Measurements from ENCODE around the gene SMIM24. TPM values are rescaled to one million over a fixed set of nuclear protein-coding genes. Genes with fewer than 3 reads are reported as not detected.
"Not testable (repeated sequence)": the region's sequence is repeated elsewhere in the genome, so short reads cannot be mapped to it uniquely, and the experiment has no call there.

Gene SMIM24
- polyA plus RNA-seq, 2 donors = 0.02 to 0.29 TPM

- Histone ChIP-seq H3K36me3 (ENCODE audit: control insufficient read depth in 2 of 2, insufficient read depth in 2 of 2, low read length in 1 of 2) (peaks cover 4 to 11% of the 10 kb centered on the region in 2 donors), H3K4me1 (ENCODE audit: control insufficient read depth in 2 of 2, insufficient read depth in 2 of 2, low read length in 1 of 2) (peaks cover 7 to 19% of the 10 kb centered on the region in 2 donors)
- WGBS, 2 donors = 89 to 93% methylated on average over 18 of the region's 18 CpGs
- H3K27ac ChIP-seq (ENCODE audit: low read depth in 2 of 2, low read length in 1 of 2); H3K9me3 ChIP-seq (ENCODE audit: control insufficient read depth in 2 of 2, insufficient read depth in 1 of 2, low read depth in 1 of 2, low read length in 1 of 2); H3K27me3 ChIP-seq (ENCODE audit: control insufficient read depth in 1 of 2, insufficient read depth in 2 of 2, low read length in 2 of 2); H3K4me3 ChIP-seq (ENCODE audit: low read depth in 1 of 2, low read length in 2 of 2): not testable (repeated sequence)
Observed at GRCh38 chr19:3508121-3508661, 27.9 kb upstream of the SMIM24 start.

DNA sequence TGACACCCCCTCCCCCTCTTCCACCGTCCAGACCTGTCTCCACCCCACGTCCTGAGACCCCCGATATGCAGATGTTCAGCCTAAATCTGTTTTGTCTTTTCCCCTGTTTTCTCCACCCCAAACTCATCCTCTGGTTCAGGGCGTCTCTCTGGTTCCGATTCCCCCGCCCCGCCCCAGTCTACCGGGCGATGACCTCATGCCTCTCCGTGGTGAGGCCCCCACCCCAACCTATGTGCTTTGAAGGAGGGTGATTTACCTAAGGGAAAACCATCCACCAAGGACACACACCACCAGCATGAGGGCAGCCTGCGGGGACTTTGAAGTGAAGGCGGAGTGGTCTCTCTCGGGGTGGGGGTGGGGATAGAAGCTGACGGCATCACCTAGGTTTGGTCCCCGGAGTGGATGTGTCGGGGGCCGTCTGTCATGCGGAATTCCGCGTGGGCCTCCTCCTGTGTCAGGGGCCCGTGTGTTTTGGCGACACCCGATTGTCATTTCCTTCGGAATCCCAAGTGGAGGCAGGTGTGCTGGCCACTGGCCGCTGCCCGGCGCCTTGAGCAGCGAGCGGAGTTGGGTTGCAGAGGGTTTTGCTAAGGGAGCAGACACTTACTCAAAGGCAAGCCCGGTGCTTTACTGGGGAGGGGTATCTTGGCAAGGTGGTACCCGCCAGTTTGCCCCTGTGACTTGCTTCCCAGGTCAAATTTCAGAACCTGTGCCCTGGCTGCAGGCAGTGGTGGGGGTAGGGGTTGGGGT lies 27.2 kb upstream of the SMIM24 start:
- Histone ChIP-seq H3K27me3 (ENCODE audit: control insufficient read depth in 1 of 2, insufficient read depth in 2 of 2, low read length in 2 of 2) (no peaks in the 10 kb centered on the region), H3K4me3 (ENCODE audit: low read depth in 1 of 2, low read length in 2 of 2) (peak overlapping the region; percentile 86 to 98), H3K36me3 (ENCODE audit: control insufficient read depth in 2 of 2, insufficient read depth in 2 of 2, low read length in 1 of 2) (peaks cover 4 to 11% of the 10 kb centered on the region in 2 donors), H3K27ac (ENCODE audit: low read depth in 2 of 2, low read length in 1 of 2) (peak overlapping the region; percentile 86 to 99), H3K9me3 (ENCODE audit: control insufficient read depth in 2 of 2, insufficient read depth in 1 of 2, low read depth in 1 of 2, low read length in 1 of 2) (peaks cover 0 to 2% of the 10 kb centered on the region in 2 donors), H3K4me1 (ENCODE audit: control insufficient read depth in 2 of 2, insufficient read depth in 2 of 2, low read length in 1 of 2) (peaks cover 7 to 17% of the 10 kb centered on the region in 2 donors)
- WGBS, 2 donors = 26 to 27% methylated on average over 31 of the region's 31 CpGs

- Histone ChIP-seq H3K9me3 (ENCODE audit: control insufficient read depth in 2 of 2, insufficient read depth in 1 of 2, low read depth in 1 of 2, low read length in 1 of 2) (peaks cover 0 to 2% of the 10 kb centered on the region in 2 donors), H3K4me3 (ENCODE audit: low read depth in 1 of 2, low read length in 2 of 2) (peak overlapping the region; percentile 86 to 98), H3K27me3 (ENCODE audit: control insufficient read depth in 1 of 2, insufficient read depth in 2 of 2, low read length in 2 of 2) (no peaks in the 10 kb centered on the region), H3K4me1 (ENCODE audit: control insufficient read depth in 2 of 2, insufficient read depth in 2 of 2, low read length in 1 of 2) (peaks cover 7 to 17% of the 10 kb centered on the region in 2 donors), H3K27ac (ENCODE audit: low read depth in 2 of 2, low read length in 1 of 2) (peak overlapping the region; percentile 86 to 99), H3K36me3 (ENCODE audit: control insufficient read depth in 2 of 2, insufficient read depth in 2 of 2, low read length in 1 of 2) (peaks cover 4 to 11% of the 10 kb centered on the region in 2 donors)
- WGBS, 2 donors = 0 to 1% methylated on average over 42 to 69 of the region's 69 CpGs
Observed at GRCh38 chr19:3506384-3507340, 26.3 kb upstream of the SMIM24 start.

DNA sequence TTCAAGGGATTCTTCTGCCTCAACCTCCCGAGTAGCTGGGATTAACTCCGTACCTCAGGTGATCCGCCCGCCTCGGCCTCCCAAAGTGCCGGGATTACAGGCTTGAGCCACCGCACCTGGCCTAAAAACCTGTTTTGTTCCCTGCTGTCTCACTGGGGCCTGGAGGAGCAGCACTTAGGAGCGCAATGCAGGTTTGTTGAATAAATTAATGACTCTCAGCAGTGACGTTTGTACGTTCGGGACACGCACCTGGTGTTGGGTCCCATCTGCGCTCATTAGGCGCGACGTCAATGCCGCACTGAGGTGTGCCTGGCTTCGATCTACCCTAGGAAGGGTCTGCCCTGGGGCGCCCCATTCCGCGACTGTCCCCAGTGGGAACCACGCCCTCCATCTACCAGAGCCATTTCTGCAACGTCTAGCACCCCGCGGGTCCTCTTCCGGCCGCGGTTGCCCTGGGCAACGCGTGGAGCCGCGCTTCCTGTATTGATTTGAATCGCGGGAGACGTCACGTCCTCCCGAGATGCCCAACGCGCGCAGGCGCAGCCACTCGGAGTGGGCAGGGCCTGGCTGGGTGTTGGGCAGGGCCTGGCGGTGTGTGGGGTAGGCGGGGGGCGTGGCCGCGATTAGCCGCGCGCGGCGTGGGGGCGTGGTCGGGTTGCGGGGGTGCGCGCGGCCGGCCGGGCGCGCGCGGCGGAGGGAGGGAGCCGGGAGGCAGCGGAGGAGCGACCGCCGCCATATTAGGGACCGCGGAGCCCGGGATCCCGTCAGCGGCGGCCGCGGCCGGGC lies 25.5 kb upstream of the SMIM24 start, which contains the start of gene FZR1:
Gene FZR1 (plus strand): TSS at position 714 of the 786 bp plus-strand sequence. CDS start 16,679 bp downstream, outside the sequence.
- Histone ChIP-seq H3K4me3 (ENCODE audit: low read depth in 1 of 2, low read length in 2 of 2) (peak within 1 kb of the TSS; percentile 86 to 98), H3K27ac (ENCODE audit: low read depth in 2 of 2, low read length in 1 of 2) (peak within 1 kb of the TSS; percentile 97 to 99), H3K27me3 (ENCODE audit: control insufficient read depth in 1 of 2, insufficient read depth in 2 of 2, low read length in 2 of 2) (no peaks in the 10 kb centered on the region), H3K4me1 (ENCODE audit: control insufficient read depth in 2 of 2, insufficient read depth in 2 of 2, low read length in 1 of 2) (peaks cover 7 to 17% of the 10 kb centered on the region in 2 donors), H3K36me3 (ENCODE audit: control insufficient read depth in 2 of 2, insufficient read depth in 2 of 2, low read length in 1 of 2) (peaks cover 4 to 11% of the 10 kb centered on the region in 2 donors), H3K9me3 (ENCODE audit: control insufficient read depth in 2 of 2, insufficient read depth in 1 of 2, low read depth in 1 of 2, low read length in 1 of 2) (peaks cover 0 to 2% of the 10 kb centered on the region in 2 donors)
- WGBS, 2 donors = 1% methylated on average over 58 to 79 of the region's 79 CpGs

- Histone ChIP-seq H3K27me3 (ENCODE audit: control insufficient read depth in 1 of 2, insufficient read depth in 2 of 2, low read length in 2 of 2) (no peaks in the 10 kb centered on the region), H3K9me3 (ENCODE audit: control insufficient read depth in 2 of 2, insufficient read depth in 1 of 2, low read depth in 1 of 2, low read length in 1 of 2) (peaks cover 0 to 2% of the 10 kb centered on the region in 2 donors), H3K27ac (ENCODE audit: low read depth in 2 of 2, low read length in 1 of 2) (peak overlapping the region in 1 of 2 donors; percentile 97), H3K4me1 (ENCODE audit: control insufficient read depth in 2 of 2, insufficient read depth in 2 of 2, low read length in 1 of 2) (peaks cover 10 to 19% of the 10 kb centered on the region in 2 donors), H3K36me3 (ENCODE audit: control insufficient read depth in 2 of 2, insufficient read depth in 2 of 2, low read length in 1 of 2) (peaks cover 4 to 6% of the 10 kb centered on the region in 2 donors), H3K4me3 (ENCODE audit: low read depth in 1 of 2, low read length in 2 of 2) (no peak overlapping the region)
- WGBS, 2 donors = 81 to 88% methylated on average over 5 of the region's 5 CpGs
Observed at GRCh38 chr19:3504735-3505134, 24.4 kb upstream of the SMIM24 start.

DNA sequence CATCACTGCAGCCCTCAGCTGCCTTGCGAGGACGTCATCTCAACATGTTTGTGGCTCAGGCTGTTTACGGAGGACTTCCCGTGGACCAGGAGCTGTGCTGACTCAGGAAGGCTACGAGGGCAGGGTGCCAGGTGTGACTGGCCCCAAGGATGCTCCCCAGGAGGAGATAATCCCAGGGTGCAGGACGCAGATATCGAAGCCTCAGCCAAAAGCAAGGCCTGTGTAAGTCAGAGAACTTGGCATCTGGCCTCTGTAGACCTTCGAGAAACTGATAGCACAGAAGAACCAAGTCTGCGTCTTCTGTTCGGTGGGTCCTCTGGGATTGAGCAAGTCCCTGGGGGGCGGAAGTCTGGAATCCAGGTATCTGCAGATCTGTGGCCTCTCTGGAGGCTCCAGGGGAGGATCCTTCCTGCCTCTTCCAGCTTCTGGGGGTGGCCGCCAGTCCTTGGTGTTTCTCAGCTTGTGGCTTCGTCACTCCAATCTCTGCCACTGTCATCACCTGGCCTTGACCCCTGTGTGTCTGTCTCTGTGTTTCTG lies 22.8 kb upstream of the SMIM24 start:
- 84 to 86% methylated on average over 13 of the region's 13 CpGs for WGBS, 2 donors
- H3K36me3 ChIP-seq (ENCODE audit: control insufficient read depth in 2 of 2, insufficient read depth in 2 of 2, low read length in 1 of 2) = no peaks in the 10 kb centered on the region
- H3K27me3 ChIP-seq (ENCODE audit: control insufficient read depth in 1 of 2, insufficient read depth in 2 of 2, low read length in 2 of 2) = no peaks in the 10 kb centered on the region
- no peak overlapping the region for H3K27ac ChIP-seq (ENCODE audit: low read depth in 2 of 2, low read length in 1 of 2)
- H3K9me3 ChIP-seq (ENCODE audit: control insufficient read depth in 2 of 2, insufficient read depth in 1 of 2, low read depth in 1 of 2, low read length in 1 of 2) = peaks cover 0 to 2% of the 10 kb centered on the region in 2 donors
- H3K4me3 ChIP-seq (ENCODE audit: low read depth in 1 of 2, low read length in 2 of 2) = no peak overlapping the region
- H3K4me1 ChIP-seq (ENCODE audit: control insufficient read depth in 2 of 2, insufficient read depth in 2 of 2, low read length in 1 of 2) = peaks cover 5 to 11% of the 10 kb centered on the region in 2 donors

GRCh38 chr19:3501780-3502179 lies 21.5 kb upstream of the SMIM24 start:
- Histone ChIP-seq H3K4me3 (ENCODE audit: low read depth in 1 of 2, low read length in 2 of 2) (no peak overlapping the region), H3K27me3 (ENCODE audit: control insufficient read depth in 1 of 2, insufficient read depth in 2 of 2, low read length in 2 of 2) (no peaks in the 10 kb centered on the region), H3K27ac (ENCODE audit: low read depth in 2 of 2, low read length in 1 of 2) (no peak overlapping the region), H3K4me1 (ENCODE audit: control insufficient read depth in 2 of 2, insufficient read depth in 2 of 2, low read length in 1 of 2) (peaks cover 3% of the 10 kb centered on the region in 2 donors), H3K36me3 (ENCODE audit: control insufficient read depth in 2 of 2, insufficient read depth in 2 of 2, low read length in 1 of 2) (no peaks in the 10 kb centered on the region), H3K9me3 (ENCODE audit: control insufficient read depth in 2 of 2, insufficient read depth in 1 of 2, low read depth in 1 of 2, low read length in 1 of 2) (peaks cover 0 to 2% of the 10 kb centered on the region in 2 donors)
- WGBS, 2 donors = 80 to 85% methylated on average over 3 of the region's 3 CpGs

DNA sequence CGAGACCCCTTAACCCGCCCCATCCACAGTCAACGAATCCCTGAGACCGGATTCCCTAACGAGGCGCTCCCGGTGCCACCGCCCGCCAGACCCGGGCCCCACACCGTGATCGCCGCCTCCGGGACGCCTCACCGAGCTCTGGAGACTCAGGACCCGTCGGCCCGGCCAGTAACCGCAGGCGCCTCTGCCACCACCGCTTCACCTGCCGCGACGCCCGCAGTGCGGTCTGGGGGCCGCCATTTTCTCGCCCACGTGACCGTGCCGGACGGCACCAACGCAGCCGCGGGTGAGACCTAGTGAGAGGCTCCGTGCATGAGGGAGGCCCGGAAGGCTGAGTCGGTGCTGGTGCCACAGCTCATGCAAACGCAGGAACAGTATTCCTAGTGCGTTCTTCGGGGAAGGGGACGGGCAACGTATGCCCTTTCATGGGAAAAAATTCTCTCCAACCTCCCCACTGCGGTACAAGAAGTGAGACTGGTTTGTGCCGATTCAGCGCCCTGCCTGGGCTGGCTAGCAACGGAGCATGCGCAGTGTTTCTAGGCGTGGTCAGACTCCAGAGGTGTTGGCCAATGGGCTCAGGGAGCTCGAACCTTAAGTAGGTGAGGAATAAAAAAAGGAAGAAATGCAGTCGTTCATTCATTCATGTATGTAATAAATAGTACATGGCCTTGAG lies 20.2 kb upstream of the SMIM24 start, which contains the start of gene DOHH:
Gene DOHH (minus strand): TSS at position 246 of the 673 bp plus-strand sequence. CDS start 3,860 bp downstream, outside the sequence.
- 0% methylated on average over 38 to 52 of the region's 52 CpGs for WGBS, 2 donors
- peaks cover 3% of the 10 kb centered on the region in 2 donors for H3K4me1 ChIP-seq (ENCODE audit: control insufficient read depth in 2 of 2, insufficient read depth in 2 of 2, low read length in 1 of 2)
- no peaks in the 10 kb centered on the region for H3K9me3 ChIP-seq (ENCODE audit: control insufficient read depth in 2 of 2, insufficient read depth in 1 of 2, low read depth in 1 of 2, low read length in 1 of 2)

More for the DNA sequence above, 20.2 kb upstream of the SMIM24 start, which contains the start of gene DOHH:
- Histone ChIP-seq H3K27ac (ENCODE audit: low read depth in 2 of 2, low read length in 1 of 2) (peak within 1 kb of the TSS; percentile 88 to 92), H3K4me3 (ENCODE audit: low read depth in 1 of 2, low read length in 2 of 2) (peak within 1 kb of the TSS; percentile 93 to 95), H3K27me3 (ENCODE audit: control insufficient read depth in 1 of 2, insufficient read depth in 2 of 2, low read length in 2 of 2) (no peaks in the 10 kb centered on the region), H3K36me3 (ENCODE audit: control insufficient read depth in 2 of 2, insufficient read depth in 2 of 2, low read length in 1 of 2) (peaks cover 0 to 10% of the 10 kb centered on the region in 2 donors)

Measured in esophagus (tissue), 2 donors.